ENCODE data around the gene TPX2. TPM values are rescaled to one million over a fixed set of nuclear protein-coding genes. Genes with fewer than 3 reads are reported as not detected.
"Not testable (repeated sequence)": the region's sequence is repeated elsewhere in the genome, so short reads cannot be mapped to it uniquely, and the experiment has no call there.

Gene TPX2
- polyA plus RNA-seq, 1 donor = 71.2 TPM

DNA sequence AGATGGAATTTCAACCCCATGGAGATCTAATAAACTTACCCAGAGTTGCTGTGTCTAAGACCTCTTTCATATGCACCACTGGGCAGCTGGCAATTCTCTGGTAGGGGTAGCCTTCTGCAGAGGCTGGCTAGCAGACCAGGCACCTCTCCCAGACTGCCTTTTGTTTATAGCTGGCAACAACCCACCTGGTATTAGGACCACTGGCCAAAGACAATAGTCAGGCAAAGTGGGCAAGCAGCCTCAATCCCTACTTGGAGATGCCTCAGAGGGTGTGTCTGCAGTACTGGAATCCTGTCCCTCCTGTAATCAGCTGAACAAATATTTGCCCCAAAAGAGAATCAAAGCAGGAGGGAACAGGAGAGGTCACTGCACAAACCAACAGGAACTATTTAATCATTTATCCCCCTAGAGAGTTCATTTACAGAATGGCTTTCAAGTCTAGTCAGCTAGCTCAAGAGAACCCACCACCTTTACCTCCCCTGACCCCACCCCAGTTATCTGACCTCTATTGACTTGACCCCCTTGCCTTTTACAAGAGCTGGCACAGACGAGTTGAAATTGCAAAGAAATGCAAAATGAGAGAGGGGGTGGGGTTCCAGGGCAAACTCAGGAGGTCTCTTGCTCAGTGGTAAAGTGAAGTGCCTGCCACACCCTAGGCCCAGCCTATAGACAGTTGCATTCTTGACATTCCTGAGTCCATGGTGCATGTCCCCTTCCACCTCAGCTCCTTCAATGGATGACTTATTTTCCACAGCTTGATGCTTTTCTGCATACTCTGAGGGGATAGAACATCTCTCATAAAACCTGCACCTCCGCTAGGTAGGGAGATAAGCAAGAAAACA is 19.2 kb upstream of the TPX2 start:
- DNase-seq = peak; percentile 50

DNA sequence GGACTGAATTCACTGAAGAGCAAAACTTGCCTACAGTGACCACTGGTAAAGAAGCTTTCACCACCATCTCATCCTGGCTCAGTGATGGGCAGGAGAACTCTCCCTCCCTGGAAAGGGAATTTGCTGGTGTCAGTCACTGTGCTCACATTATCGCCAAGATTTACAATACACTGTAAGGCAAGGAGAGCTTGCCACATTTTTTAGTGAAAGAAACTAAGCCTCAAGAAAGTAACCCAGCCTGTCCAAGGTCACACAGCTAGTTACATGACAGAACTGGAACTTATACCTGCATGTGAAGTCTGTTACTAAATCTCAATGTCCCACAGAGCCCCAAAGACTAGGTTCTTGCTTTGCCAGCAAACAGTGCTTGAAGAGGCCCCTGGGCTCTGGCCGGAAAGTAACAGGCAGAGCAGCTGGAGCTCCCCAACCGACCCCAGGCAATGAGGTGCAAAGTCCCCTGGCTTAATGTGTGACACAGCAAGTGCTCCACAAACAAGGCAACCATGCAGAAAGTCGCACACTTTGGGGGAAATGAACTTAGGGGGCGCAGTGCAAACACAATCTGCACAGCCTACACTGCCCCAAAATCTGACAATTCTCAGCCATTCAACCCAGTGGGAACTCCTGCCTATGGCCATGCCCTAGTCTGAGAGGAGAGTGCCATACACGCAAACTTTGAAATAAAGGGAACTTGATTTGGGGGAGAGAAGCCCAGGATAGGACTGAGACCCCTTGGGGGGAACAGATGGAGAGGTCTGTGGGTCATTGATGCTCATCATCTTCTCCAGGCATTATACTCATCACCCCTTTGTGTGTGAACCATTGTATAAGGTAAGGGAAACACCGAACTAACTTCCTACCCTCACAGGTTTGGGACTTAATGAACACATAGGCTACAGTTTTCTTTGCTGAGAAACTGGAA is 18.3 kb upstream of the TPX2 start:
- no peak for DNase-seq

DNA sequence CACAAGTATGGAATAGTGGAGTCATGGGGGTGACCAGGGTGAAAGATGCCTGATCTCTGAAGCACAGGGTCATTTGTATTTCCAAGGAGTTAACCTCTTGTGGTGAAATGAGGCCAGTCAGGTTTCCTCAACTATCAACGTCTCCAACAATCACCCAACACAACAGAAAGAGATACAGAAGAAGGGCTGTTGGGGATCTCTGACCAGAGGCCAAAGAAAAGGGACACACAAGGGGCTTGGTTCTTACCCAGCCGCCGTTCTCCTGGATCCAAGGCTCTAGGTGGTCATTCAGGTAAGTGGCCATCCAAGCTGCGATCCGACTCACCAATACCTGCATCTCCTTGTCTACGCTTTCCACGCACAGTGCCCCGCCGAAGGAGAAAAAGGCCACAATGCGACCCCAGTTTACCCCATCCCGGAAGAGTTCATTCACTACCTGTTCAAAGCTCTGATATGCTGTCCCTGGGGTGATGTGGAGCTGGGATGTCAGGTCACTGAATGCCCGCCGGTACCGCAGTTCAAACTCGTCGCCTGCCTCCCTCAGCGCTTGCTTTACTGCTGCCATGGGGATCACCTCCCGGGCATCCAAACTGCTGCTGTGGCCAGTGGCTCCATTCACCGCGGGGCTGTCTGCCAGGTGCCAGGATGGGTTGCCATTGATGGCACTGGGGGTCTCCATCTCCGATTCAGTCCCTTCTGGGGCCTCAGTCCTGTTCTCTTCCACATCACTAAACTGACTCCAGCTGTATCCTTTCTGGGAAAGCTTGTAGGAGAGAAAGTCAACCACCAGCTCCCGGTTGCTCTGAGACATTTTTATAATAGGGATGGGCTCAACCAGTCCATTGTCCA is 17.5 kb upstream of the TPX2 start:
- DNase-seq = no peak

DNA sequence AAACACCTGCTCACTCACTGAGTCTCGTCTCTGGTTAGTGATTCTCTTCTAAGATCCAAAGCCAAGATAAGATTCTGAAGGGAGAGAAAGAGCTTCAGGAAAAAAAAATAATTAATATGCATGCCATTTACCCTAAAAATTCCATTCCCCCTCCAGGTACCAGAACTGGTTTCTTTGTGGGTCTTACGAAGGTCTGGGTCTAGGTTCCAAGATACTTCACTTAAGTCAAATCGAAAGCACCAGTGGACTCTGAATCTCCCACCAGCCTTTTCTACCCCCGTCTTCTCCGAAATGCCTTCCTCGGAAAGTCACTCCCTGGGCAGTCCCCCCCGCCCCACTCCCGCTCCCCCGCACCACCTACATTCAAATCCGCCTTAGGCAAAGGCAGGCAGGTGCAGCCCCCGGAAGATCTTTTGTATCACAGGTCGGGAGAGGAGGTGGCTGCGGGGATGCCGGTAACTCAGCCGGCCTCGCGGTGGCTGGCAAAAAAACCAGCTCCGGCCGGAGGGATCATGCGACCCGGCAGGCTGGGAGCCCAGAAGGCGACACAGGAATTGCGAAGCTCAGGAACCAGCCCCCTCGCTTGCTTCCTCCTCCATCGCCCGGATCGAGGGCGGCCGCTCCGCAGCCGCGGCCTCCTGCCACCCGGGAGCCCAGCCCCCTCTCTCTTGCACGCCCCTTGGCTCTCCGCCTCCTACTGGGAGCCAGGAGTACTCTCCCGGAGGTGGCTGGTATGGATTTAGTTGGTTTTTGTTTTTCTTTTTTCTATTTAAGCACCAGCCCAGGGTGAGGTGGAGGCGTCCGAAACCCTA is 16.6 kb upstream of the TPX2 start, which contains the start of gene BCL2L1:
BCL2L1 (minus strand) TSS at position 612 of the 812 bp plus-strand sequence. CDS start 650 bp downstream, outside the sequence.
- DNase-seq = peak; percentile 74

DNA sequence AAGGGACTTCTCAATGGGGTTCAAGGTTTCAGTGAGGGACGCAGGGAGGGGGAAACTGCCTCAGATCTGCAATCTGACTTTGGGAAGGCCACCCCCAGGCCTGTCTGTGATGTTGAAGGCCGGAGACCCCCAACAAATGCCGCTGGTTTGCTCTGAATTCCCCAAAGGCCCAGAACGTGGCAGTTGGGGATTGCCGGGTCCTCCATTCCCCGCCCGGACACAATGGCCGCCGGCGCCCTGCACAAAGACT is 16.1 kb upstream of the TPX2 start:
- no peak for DNase-seq

DNA sequence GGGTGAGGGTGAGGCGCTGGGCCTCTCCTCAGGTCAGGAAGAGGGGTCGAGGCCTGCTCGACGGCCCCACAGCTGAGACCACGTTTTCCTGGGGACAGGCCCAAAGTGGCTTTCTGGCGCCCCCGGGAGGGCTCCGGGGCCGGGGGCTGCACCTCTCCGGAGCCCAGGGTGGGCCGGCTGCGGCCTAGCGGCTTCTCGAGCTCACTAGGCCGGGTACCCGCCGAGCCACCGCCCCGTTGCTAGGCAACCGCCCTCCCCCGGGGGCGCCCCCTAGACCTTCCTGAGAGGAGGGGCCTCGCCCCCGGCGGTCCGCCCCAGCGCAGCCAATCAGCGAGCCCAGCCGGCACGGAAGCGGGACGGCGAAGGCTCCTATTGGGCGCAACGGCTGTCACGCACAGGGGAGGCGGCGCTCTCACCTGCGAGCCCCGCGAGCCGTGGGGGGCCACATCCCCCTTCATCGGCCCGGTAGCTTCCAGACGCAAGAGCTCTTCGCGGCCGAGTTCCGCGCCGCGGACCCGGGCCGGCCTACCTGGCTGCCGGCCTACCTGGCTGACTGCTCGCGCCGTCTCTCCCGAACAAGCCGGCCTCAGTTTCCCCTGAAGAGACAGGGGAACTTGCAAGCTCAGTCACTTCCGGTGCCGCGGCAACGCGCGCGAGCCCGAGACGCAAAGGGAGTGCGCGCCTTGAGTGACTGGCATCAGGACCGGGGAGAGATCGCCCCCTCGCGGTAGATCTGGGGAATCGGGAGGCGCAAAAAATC is 15.6 kb upstream of the TPX2 start:
- peak; percentile 97 for DNase-seq

DNA sequence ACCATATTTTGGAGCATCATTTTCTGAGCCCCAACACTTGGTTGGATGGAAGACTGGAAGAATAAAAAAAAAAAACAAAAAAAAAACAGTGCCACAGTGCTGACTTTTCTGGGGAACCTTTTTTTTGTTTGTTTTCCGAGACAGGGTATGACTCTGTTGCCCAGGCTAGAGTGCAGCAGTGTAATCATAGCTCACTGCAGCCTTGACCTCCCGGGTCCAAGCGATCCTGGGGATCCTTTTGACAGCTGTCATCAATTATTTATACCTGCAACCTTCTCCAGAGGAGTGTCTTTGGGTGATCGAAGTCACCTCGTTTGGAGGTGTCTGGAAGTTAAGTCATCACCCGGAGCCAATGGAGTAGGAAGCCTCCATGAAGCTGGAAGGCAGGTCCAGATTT is 7.8 kb upstream of the TPX2 start:
- DNase-seq = no peak

DNA sequence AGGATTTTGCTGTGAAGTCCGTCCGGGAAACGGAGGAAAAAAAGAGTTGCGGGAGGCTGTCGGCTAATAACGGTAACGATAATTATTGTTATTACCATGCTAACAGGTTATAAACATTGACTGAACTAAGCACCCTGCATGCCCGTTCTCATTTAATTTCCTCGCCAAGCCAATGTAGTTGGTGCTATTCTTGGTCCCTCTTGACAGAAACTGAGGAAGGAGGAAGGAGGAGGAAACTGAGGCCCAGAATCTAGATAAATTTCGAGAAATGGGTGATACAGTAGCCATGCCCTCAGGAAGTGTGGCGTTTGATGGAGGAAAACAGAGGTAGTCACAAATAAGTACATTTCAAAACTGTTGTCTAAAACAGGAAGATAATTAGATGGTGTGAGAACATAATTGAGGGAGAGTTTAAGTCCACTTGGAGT is 474 bp downstream of the TPX2 start:
- DNase-seq = no peak

DNA sequence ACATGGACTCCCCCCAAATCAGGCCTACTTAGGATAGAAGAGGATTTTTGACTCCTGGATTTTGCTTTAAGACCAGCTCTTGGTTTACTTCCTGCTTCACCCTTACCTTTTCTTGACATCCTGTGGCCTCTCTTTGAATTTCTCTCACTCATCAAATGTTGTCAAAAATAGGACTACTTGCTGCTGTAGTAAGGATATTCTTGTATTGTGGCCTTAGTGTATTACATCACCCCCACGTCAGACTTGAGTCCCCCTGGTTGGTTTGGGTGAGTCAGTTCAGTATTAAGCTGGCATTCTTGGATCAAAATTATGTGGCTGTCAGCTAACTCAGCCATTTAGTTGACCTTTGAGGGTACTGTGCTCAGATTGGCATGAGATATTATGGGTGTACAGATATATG is 1.1 kb downstream of the TPX2 start:
- DNase-seq = no peak

DNA sequence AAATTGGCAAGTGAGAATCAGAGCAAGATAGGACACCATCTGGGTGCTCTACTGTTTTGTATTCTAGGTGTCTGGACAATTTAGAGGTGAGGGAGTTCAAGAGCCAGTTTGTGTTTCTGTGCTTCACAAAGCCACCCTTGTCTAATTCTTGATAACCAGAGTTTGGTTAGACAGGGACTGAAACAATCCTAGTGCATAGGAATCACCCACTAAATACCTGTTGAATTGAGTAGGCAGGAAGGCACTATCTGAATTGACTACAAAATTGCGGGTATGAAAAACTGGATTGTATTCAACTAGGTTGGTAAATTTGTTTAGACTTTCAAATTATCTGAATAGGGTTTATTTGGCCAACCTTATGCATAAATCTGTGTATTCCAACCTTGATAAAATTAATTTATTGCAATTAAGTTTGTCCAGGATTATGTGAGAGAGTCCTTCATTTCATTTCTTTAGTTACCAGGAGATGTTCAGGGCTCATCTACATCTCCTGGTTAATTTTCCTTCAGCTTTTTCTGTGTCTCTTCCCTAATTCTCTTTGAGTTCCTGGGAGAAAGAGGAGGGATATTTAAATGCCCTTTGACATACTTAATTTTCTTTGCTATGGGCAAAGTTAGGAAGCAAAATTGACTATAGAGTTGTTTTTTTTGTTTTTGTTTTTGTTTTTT is 1.7 kb downstream of the TPX2 start:
- no peak for DNase-seq

DNA sequence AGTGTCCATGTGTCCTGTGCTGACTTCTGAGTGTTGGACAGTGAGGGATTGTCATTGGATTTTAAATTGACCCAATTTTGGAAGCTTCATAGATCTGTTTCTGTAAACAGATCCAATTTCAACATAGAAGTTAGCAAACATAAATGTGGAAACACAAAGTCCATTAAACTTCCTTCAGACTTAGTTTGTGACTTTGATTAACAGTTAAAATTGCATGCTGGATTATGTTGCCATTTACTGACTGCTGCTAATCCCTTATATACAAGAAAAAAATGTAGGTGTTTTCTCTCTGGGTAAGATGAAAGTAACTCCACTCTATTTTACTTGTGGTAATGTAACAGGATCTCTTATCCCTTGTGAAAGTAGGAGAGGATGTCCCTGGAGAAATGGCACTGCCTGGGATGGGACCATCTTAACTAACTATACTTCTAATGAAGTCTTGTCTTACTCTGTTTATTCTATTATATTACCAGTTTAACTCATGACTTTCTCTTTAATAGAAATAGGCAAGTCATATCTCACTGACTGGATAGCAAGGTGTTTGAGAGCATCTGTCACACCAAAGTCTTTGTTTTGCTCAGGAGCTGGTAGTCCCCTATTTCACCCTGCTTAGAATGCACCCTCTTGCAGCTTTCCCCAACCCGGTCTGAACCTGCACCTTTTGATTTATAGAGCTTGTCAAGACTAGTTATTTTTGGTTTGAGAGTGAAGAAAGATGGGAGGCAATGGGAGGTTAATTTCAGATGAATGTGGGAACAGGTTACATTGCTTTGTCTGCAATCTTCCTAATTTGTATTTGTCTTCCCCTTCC is 7.2 kb downstream of the TPX2 start:
- DNase-seq = no peak

DNA sequence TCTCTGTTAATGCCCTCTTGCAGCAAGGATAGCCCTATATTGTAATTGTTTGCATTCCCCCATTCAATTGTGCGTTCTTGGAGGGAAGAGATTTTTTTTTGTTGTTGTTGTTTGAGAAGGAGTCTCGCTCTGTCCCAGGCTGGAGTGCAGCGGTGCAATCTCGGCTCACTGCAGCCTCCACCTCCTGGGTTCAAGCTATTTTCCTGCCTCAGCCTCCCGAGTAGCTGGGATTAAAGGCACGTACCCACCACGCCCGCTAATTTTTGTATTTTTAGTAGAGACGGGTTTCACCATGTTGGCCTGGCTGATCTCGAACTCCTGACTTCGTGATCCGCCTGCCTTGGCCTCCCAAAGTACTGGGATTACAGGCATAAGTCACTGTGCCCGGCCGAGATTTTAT is 7.9 kb downstream of the TPX2 start:
- not testable (repeated sequence) for DNase-seq

DNA sequence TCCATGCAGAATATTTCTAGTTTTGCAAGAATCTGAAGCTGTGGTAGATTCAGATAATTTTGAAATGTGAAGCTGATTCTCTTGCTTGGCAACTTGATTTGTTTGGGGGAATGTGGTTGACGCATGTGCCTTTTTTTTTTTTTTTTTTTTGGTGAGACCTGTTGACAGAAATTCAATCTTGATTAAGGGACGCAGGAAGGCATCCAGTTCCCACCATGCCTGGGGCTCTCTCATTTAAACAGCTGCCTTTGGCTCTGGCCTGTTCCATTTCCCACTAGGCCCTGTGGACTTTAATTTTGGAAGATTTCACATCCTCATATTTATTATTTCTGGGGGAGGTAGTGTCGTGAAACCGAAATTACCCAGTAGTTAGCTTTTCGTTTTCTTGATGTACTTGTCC is 8.6 kb downstream of the TPX2 start:
- DNase-seq = no peak

DNA sequence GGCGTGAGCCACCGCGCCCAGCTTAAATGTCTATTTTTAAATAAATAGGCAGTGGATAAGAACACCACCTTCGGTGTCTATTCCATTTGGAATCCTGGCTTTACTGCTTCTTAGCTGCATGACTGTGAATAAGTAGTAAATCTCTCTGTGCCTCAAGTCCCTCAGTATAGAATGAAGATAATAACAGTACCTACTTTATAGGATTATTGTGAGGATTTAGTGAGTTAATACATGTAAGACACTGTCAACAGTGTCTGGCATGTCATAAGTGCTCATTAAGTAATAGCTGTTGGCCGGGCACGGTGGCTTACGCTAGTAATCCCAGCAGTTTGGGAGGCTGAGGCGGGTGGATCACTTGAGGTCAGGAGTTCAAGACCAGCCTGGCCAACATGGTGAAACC is 10.1 kb downstream of the TPX2 start:
- no peak for DNase-seq

DNA sequence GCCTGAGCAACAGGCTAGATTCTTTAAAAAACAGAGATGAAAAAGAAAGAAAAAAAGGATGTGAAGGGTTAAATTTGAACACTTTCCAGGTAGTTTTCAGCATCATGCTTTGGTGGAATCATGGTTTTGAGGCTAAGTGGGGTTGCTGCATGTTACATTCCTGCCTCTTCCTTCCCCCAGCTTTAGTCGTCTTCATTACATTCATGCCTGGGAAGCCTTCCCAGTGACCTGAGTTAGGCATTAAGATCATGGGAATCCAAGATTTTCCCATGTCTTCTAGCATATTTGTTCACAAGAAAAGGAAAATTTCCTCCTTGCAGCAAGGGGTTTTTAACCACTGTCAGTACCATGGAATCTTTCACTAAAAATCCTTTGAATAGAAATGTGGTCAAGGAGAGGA is 12.0 kb downstream of the TPX2 start:
- DNase-seq = no peak

DNA sequence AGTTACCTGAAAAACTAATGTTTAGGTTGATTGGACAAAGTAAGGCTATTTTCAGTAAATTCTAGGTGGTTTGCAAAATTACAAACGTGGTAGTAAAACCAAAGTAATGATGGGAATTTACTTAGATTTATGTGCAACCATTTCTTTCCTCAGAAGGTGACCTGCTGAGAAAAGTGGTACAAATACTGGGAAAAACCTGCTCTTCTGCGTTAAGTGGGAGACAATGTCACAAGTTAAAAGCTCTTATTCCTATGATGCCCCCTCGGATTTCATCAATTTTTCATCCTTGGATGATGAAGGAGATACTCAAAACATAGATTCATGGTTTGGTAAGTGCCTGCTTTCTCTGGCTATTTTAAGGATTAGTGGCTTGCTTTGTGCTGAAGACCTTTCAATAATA is 18.2 kb downstream of the TPX2 start:
- no peak for DNase-seq

DNA sequence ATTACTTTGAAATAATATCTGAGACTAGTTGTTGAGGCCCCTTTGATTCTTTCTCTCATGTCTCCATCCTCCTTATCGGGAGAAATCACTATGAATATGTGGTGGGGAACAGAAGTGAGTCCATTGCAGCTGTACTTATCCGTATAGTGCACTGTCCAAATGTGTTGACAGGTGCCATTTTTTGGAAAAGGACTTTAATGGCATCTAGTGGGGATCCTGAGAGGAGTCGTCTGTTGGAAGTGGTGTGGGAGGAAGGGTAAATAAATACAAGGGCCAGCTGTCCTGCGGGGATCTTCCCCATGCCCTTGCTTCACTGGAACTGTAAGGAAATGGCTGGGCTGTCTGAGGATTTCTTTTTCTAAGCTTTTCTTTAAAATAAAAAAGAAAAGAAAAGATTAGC is 19.4 kb downstream of the TPX2 start:
- no peak for DNase-seq

DNA sequence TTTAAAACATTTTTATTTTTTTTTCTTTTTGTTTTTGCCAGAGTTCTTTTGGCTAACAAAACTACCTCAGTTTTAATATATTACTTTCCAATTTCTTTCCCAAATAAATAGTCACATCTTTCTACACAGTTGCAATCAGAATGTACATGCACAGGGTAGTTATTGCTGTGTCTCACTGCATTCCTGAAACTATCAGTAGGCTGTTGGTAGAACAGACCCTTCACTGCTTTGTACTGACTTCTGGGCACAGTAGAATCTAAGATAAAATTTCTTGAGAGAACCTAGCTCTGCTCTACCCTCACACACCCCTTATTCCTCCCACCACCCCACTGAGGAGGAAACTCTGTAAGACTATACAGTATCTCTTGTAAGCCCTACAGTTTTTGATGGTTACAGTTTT is 19.9 kb downstream of the TPX2 start:
- no peak for DNase-seq

DNA sequence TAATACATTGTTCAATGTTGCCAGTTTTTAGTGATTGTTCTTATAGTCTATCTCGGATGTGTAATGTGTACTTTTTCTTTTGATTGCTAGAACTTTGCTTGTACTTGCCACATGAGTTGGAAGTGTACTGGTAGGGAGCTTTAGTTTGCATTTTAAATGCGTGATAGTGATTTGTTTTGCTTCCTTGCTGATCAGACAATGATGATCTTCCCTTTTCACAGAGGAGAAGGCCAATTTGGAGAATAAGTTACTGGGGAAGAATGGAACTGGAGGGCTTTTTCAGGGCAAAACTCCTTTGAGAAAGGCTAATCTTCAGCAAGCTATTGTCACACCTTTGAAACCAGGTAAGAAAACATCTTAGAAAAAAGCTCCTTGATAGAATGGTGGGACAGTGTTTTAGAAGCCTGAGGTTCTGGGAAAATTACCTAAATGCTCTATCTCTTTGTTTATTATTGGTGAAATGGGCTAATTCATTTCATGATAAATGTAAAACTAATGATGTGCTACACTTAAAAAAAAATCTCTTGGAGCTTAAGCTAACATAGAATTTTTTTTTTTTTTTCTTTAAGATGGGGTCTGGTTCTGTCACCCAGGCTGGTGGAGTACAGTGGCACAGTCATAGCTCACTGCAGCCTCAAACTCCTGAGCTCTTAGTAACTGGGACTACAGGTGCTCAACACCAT is 20.9 kb downstream of the TPX2 start:
- DNase-seq = no peak
